ENCODE results near the gene AEBP2. TPM values are rescaled to one million over a fixed set of nuclear protein-coding genes. Genes with fewer than 3 reads are reported as not detected.

The AEBP2 gene
- total RNA-seq, 2 experiments from 2014 or later: 42.9 to 44.8 TPM

GRCh38 chr12:19545301-19545700 is 106.0 kb downstream of the AEBP2 start:
- TF ChIP-seq CTCF (IDR thresholded peaks at IDR 0.05): no peak
- CTCF ChIA-PET: no interaction called here
- POLR2A ChIA-PET: no interaction called here

GRCh38 chr12:19546027-19546426 is 106.7 kb downstream of the AEBP2 start:
- Histone ChIP-seq H3K4me1 (ENCODE audit: insufficient read depth, low read length) (no peaks in the 10 kb centered on the region), H3K27ac (ENCODE audit: low read depth in 1 of 2, low read length in 2 of 2) (no peak overlapping the region), H3K4me3 (ENCODE audit: low read length) (no peak overlapping the region), H3K9me3 (ENCODE audit: control insufficient read depth in 1 of 2, insufficient read depth in 1 of 2, low read length in 2 of 2) (no peaks in the 10 kb centered on the region), H3K36me3 (ENCODE audit: insufficient read depth, low read length) (no peaks in the 10 kb centered on the region), H3K27me3 (ENCODE audit: control insufficient read depth in 1 of 2, insufficient read depth in 2 of 2, low read length in 2 of 2) (no peaks in the 10 kb centered on the region)
- ATAC-seq (ENCODE audit: poor library complexity) (no peak), DNase-seq (no peak)
- ChIA-PET CTCF (no interaction called here), POLR2A (no interaction called here)
- H3K4me1 Mint-ChIP-seq (ENCODE audit: low read depth): peaks cover 4% of the 10 kb centered on the region
- no peaks in the 10 kb centered on the region for H3K9me3 Mint-ChIP-seq
- no peak for TF ChIP-seq CTCF (IDR thresholded peaks at IDR 0.05)
- H3K27me3 Mint-ChIP-seq: no peaks in the 10 kb centered on the region
- H3K4me3 Mint-ChIP-seq: no peak overlapping the region
- peaks cover 20% of the 10 kb centered on the region for H3K36me3 Mint-ChIP-seq (ENCODE audit: low read depth)
- intact Hi-C loops (cut with DNase I, micrococcal nuclease): loop anchor here in 1 of 2 experiments (5.0 kb wide), 1 partner anchor 434 kb away; no protein-coding TSS in a partner anchor
- no peak overlapping the region for H3K27ac Mint-ChIP-seq

More at GRCh38 chr12:19545301-19545700, 106.0 kb downstream of the AEBP2 start:
- intact Hi-C loops (cut with DNase I, micrococcal nuclease): loop anchor here in 1 of 2 experiments (5.0 kb wide), 1 partner anchor 433 kb away; no protein-coding TSS in a partner anchor
- DNase-seq (no peak), ATAC-seq (ENCODE audit: poor library complexity) (no peak)
- Mint-ChIP-seq H3K4me3 (no peak overlapping the region), H3K9me3 (peaks cover 2% of the 10 kb centered on the region), H3K36me3 (ENCODE audit: low read depth) (peaks cover 23% of the 10 kb centered on the region), H3K4me1 (ENCODE audit: low read depth) (peaks cover 4% of the 10 kb centered on the region), H3K27ac (no peak overlapping the region), H3K27me3 (no peaks in the 10 kb centered on the region)
- Histone ChIP-seq H3K4me3 (ENCODE audit: low read length) (no peak overlapping the region), H3K4me1 (ENCODE audit: insufficient read depth, low read length) (no peaks in the 10 kb centered on the region), H3K27me3 (ENCODE audit: control insufficient read depth in 1 of 2, insufficient read depth in 2 of 2, low read length in 2 of 2) (no peaks in the 10 kb centered on the region), H3K36me3 (ENCODE audit: insufficient read depth, low read length) (no peaks in the 10 kb centered on the region), H3K27ac (ENCODE audit: low read depth in 1 of 2, low read length in 2 of 2) (no peak overlapping the region), H3K9me3 (ENCODE audit: control insufficient read depth in 1 of 2, insufficient read depth in 1 of 2, low read length in 2 of 2) (no peaks in the 10 kb centered on the region)

- ChIA-PET CTCF (no interaction called here), POLR2A (no interaction called here)
- Mint-ChIP-seq H3K27ac (no peak overlapping the region), H3K4me1 (ENCODE audit: low read depth) (peaks cover 4% of the 10 kb centered on the region), H3K36me3 (ENCODE audit: low read depth) (peaks cover 20% of the 10 kb centered on the region), H3K4me3 (no peak overlapping the region), H3K9me3 (no peaks in the 10 kb centered on the region), H3K27me3 (no peaks in the 10 kb centered on the region)
- Histone ChIP-seq H3K4me3 (ENCODE audit: low read length) (no peak overlapping the region), H3K27ac (ENCODE audit: low read depth in 1 of 2, low read length in 2 of 2) (no peak overlapping the region), H3K27me3 (ENCODE audit: control insufficient read depth in 1 of 2, insufficient read depth in 2 of 2, low read length in 2 of 2) (no peaks in the 10 kb centered on the region), H3K36me3 (ENCODE audit: insufficient read depth, low read length) (no peaks in the 10 kb centered on the region), H3K9me3 (ENCODE audit: control insufficient read depth in 1 of 2, insufficient read depth in 1 of 2, low read length in 2 of 2) (no peaks in the 10 kb centered on the region), H3K4me1 (ENCODE audit: insufficient read depth, low read length) (no peaks in the 10 kb centered on the region)
- intact Hi-C loops (cut with DNase I, micrococcal nuclease): loop anchor here in 1 of 2 experiments (5.0 kb wide), 1 partner anchor 434 kb away; no protein-coding TSS in a partner anchor
- TF ChIP-seq CTCF (IDR thresholded peaks at IDR 0.05): no peak
- DNase-seq: no peak
- ATAC-seq (ENCODE audit: poor library complexity): no peak
Measured at GRCh38 chr12:19546611-19547162, 107.4 kb downstream of the AEBP2 start.

Measured in CD4-positive, alpha-beta T cell (primary cell).